GM19397 (cell line): ENCODE data around the gene FRMD3.

ENCODE experiments used
- ATAC-seq: cut with Tn5 transposase; IDR thresholded peaks from one replicate; pipeline ENCODE4 v1.9.1; 2021; ENCODE audit warnings: mild to moderate bottlenecking, moderate library complexity; ENCODE audit not compliant: unreplicated experiment

The FRMD3 gene

GRCh38 chr9:83440641-83441040 is 97.6 kb downstream of the FRMD3 start:
- no peak for ATAC-seq

DNA sequence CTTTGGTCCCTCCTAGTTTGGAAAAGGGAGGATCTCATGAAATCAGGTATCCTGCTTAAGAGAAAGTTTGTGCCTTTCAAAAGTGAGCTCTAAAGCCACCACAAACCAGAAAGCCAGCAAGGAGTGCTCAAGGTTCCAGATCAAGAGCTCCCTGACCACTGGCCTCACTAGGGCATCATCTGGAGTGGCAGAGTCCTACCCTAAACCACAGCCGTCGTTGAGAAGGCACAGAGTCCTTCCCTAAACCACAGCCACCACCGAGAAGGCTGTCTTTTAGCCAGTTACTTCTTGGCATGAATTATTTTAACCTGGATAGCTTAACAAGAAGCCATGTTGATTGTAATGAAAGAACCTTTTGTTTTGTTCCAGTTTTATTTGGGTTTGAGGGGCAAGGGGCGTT is 102.9 kb downstream of the FRMD3 start:
- no peak for ATAC-seq

DNA sequence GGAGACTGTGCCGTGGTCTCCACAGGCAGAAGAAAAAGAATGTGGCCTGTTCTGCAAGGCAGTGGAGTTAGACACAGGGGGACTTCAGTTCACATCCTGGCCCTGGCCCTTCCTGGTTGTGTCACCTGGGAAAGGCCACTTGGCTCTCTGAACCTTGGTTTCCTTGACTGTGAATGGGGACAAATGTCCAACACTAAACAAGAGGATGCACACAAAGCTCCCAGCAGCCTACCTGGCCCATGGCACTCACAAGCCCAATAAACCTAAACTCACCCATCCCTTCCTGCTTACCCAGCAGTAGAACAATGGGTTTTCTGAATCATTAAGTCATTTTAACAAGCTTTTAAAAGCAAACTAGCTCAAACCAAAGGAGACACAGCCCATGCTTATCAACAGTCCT is 103.9 kb downstream of the FRMD3 start:
- ATAC-seq, result no peak

DNA sequence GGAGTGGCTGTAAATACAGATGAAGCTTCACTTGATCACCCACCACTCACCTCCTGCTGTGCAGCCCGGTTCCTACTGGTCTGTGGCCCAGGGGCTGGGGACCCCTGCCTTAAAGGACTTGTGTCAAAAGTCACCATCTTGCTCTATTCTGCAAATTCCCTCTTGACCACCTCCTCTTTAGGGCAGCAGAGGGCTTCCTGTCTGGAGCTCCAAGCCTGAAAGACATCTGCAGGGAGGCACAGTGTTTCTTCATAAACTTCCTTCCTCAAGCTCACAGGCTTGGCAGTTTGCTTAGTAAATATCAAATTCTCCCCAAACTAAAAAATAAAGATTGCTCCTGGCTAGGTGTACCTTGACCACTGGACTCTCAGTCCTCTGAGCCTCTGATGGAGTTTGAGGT is 104.4 kb downstream of the FRMD3 start:
- no peak for ATAC-seq

- ATAC-seq, result no peak
Observed at GRCh38 chr9:83432877-83433550, 105.2 kb downstream of the FRMD3 start.

- no peak for ATAC-seq
Observed at GRCh38 chr9:83432104-83432627, 106.0 kb downstream of the FRMD3 start.

GRCh38 chr9:83431101-83432060 is 106.8 kb downstream of the FRMD3 start:
- no peak for ATAC-seq

GRCh38 chr9:83430681-83431080 is 107.5 kb downstream of the FRMD3 start:
- no peak for ATAC-seq

- no peak for ATAC-seq
Observed at GRCh38 chr9:83429229-83429628, 109.0 kb downstream of the FRMD3 start.

GRCh38 chr9:83425240-83425639 is 113.0 kb downstream of the FRMD3 start:
- no peak for ATAC-seq

- ATAC-seq, result no peak
Observed at GRCh38 chr9:83424831-83425230, 113.4 kb downstream of the FRMD3 start.

DNA sequence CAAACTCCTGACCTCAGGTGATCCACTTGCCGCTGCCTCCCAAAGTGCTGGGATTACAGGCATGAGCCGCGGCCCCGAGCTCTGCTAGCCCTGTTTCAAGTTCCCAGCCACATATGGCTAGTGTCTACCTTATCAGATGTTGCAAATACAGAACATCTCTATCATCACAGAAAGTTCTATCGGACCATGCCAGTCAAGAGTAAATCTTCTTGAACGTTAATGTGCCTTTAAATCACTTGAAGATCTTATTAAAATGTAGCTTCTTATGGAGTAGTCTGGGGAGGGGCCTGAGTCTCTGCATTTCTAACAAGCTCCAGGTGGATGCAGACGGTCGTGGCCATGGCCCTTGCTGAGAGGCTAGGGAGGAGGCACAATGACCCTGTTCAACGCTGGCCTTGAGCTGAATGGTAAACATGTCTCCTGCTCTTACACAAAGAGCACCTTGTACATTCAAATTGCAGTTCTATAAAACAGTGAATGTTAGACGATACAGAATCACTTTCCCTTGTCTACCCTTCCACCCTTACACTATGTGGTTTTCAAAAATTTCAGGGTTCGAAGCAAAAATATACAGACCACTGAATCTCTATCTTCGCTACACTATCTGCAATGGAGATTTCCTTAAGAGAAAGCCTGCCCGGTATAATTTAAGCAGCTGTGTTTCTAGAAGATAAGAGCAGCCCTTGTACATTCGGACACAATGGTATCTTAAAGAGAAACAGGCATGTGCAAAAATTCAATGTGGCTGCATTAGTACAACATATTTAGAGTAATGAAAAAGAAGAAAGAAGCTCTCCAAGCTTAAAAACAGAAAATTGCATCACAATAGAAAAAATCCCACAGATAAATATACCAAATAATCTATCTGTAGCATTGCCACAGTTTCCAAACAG is 114.1 kb downstream of the FRMD3 start:
- no peak for ATAC-seq

GRCh38 chr9:83422527-83422926 is 115.7 kb downstream of the FRMD3 start:
- ATAC-seq, result no peak

DNA sequence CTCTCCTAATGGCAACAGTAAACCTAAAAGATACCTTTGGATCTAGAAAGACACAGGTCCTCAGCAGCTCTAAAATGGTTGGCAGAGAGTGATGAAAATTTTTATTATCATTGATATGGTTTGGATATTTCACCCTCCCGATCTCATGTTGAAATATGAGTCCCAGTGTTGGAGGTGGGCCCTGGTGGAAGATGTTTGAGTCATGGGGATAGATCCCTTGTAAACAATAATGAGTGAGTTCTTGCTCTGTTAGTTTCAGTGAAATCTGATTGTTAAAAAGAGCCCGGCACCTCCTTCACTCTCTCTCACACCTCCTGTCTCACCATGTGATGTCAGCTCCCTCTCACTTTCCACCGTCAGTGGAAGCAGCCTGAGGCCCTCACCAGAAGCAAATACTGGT is 117.7 kb downstream of the FRMD3 start:
- ATAC-seq, result no peak

DNA sequence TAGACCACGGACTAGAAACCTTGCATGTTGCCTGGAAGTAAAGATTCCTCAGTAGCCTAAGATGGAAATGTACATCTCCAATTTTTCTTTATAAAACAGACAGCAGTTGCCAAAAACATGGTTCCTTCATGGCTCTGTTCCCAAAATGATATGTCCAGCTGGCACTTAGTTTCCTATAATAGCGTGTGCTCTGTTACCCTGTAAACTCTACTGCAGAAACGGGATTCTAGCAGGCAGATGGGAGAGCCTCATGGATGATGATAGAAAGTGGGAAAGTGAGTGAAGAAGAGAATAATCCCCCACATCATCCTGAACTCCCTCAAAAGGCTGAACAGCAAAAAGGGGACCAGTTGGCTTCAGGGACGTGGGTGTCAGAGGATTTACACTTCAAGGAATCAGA is 118.2 kb downstream of the FRMD3 start:
- ATAC-seq, result no peak

DNA sequence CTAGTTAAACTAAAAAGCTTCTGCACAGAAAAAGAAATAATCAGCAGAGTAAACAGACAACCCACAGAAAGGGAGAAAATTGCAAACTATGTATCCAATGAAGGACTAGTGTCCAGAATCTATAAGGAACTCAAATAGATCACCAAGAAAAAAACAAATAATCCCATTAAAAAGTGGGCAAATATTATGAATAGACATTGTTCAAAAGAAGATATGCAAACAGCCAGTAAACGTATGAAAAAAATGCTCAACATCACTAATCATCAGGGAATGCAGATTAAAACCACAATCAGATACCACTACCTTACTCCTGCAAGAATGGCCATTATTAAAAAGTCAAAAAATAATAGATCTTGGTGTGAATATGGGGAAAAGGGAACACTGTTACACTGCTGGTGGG is 119.9 kb downstream of the FRMD3 start:
- no peak for ATAC-seq

GRCh38 chr9:83413367-83413766 is 124.8 kb downstream of the FRMD3 start:
- ATAC-seq, result no peak

- no peak for ATAC-seq
Observed at GRCh38 chr9:83410701-83411100, 127.5 kb downstream of the FRMD3 start.

- ATAC-seq, result no peak
Observed at GRCh38 chr9:83406921-83407320, 131.3 kb downstream of the FRMD3 start.

GRCh38 chr9:83405759-83406158 is 132.4 kb downstream of the FRMD3 start:
- no peak for ATAC-seq
